HEK293 (cell line): ENCODE data around the gene TSHR.

Experiments used
- CTCF ChIA-PET: fragments of 350-600 bp; formaldehyde crosslinking; extraction: SDS; loops from one replicate; lab custom pipeline; 2021; ENCODE audit warnings: antibody characterized with exemption; lab: Yijun Ruan, JAX
- POLR2A ChIA-PET: fragments of 300-600 bp; formaldehyde crosslinking; extraction: SDS; loops from one replicate; lab custom pipeline; 2020; ENCODE audit warnings: antibody characterized with exemption, inconsistent platforms; lab: Yijun Ruan, JAX
- H3K27ac ChIP-seq: fragments of 200-500 bp; sonication (Bioruptor generic); 2 replicates; pipeline ENCODE4 v1.5.1; 2014; ENCODE audit warnings: low read depth, low read length, control low read depth, inconsistent platforms; ENCODE audit errors: extremely low read depth
- H3K36me3 ChIP-seq, 2 experiments: fragments of 200-500 bp in 1 of 2; sonication (Bioruptor generic) in 1 of 2; 1 replicate in 1 of 2; 2 replicates in 1 of 2; pipeline ENCODE4 v1.5.1; 2014 to 2017; ENCODE audit warnings: inconsistent platforms in 2 of 2, low read length in 2 of 2; ENCODE audit not compliant: control insufficient read depth in 2 of 2, insufficient read depth in 1 of 2
- H3K4me1 ChIP-seq: fragments of 200-500 bp; sonication (Bioruptor generic); 2 replicates; pipeline ENCODE4 v1.5.1; 2014; ENCODE audit warnings: mild to moderate bottlenecking, low read length, inconsistent platforms; ENCODE audit not compliant: control insufficient read depth, insufficient read depth
- H3K4me3 ChIP-seq: 2 replicates; pipeline ENCODE4 v1.5.1; 2011; ENCODE audit warnings: low read depth, mild to moderate bottlenecking, control low read depth, low read length, moderate library complexity
- H3K9me3 ChIP-seq: fragments of 200-500 bp; sonication (Bioruptor generic); 2 replicates; pipeline ENCODE4 v1.5.1; 2014; ENCODE audit warnings: low read depth, low read length, inconsistent platforms; ENCODE audit not compliant: control insufficient read depth, insufficient read depth
- IKZF3 ChIP-seq: fragments of 450-650 bp; IDR thresholded peaks from 2 replicates; pipeline ENCODE4 v1.5.0; 2018; ENCODE audit warnings: missing biosample characterization, mild to moderate bottlenecking, missing genetic modification characterization, moderate library complexity
- ZNF112 ChIP-seq: fragments of 450-650 bp; formaldehyde crosslinking; IDR thresholded peaks from 2 replicates; pipeline ENCODE4 v1.5.0; 2017; ENCODE audit warnings: missing biosample characterization, missing genetic modification characterization
- ZNF157 ChIP-seq: fragments of 450-650 bp; formaldehyde crosslinking; IDR thresholded peaks from 2 replicates; pipeline ENCODE4 v1.5.1; 2016; ENCODE audit warnings: missing biosample characterization, missing genetic modification characterization
- ZNF16 ChIP-seq: fragments of 450-650 bp; formaldehyde crosslinking; IDR thresholded peaks from 2 replicates; pipeline ENCODE4 v1.5.1; 2016; ENCODE audit warnings: low read depth, missing biosample characterization, missing genetic modification characterization
- ZNF2 ChIP-seq: fragments of 450-650 bp; formaldehyde crosslinking; IDR thresholded peaks from 2 replicates; pipeline ENCODE4 v1.5.1; 2016; ENCODE audit warnings: missing biosample characterization, missing genetic modification characterization
- ZNF510 ChIP-seq: fragments of 450-650 bp; formaldehyde crosslinking; IDR thresholded peaks from 2 replicates; pipeline ENCODE4 v1.5.1; 2018; ENCODE audit warnings: mild to moderate bottlenecking, missing genetic modification characterization, missing biosample characterization; ENCODE audit not compliant: insufficient replicate concordance
- ZNF529 ChIP-seq: fragments of 450-650 bp; formaldehyde crosslinking; IDR thresholded peaks from 2 replicates; pipeline ENCODE4 v1.5.1; 2017; ENCODE audit warnings: missing genetic modification characterization, missing biosample characterization; ENCODE audit not compliant: insufficient replicate concordance
- ZNF571 ChIP-seq: fragments of 450-650 bp; formaldehyde crosslinking; IDR thresholded peaks from 2 replicates; pipeline ENCODE4 v1.5.0; 2017; ENCODE audit warnings: missing biosample characterization, missing genetic modification characterization
- ZNF621 ChIP-seq: fragments of 450-650 bp; formaldehyde crosslinking; IDR thresholded peaks from 2 replicates; pipeline ENCODE4 v1.5.1; 2017; ENCODE audit warnings: missing biosample characterization, missing genetic modification characterization
- ZNF626 ChIP-seq: fragments of 450-650 bp; sonication (Bioruptor Pico); formaldehyde crosslinking; IDR thresholded peaks from 2 replicates; pipeline ENCODE4 v1.5.1; 2018; ENCODE audit warnings: missing biosample characterization, missing genetic modification characterization, inconsistent platforms
- ZNF629 ChIP-seq: fragments of 450-650 bp; formaldehyde crosslinking; IDR thresholded peaks from 2 replicates; pipeline ENCODE4 v1.5.1; 2017; ENCODE audit warnings: missing biosample characterization, missing genetic modification characterization
- ZNF777 ChIP-seq: fragments of 450-650 bp; formaldehyde crosslinking; IDR thresholded peaks from 2 replicates; pipeline ENCODE4 v1.5.1; 2017; ENCODE audit warnings: missing biosample characterization, missing genetic modification characterization, borderline replicate concordance
- ZNF785 ChIP-seq: fragments of 450-650 bp; formaldehyde crosslinking; IDR thresholded peaks from 2 replicates; pipeline ENCODE4 v1.5.1; 2016; ENCODE audit warnings: missing biosample characterization, missing genetic modification characterization
- TF ChIP-seq, protein P1 (sequence below): fragments of 450-650 bp; formaldehyde crosslinking; IDR thresholded peaks from 2 replicates; pipeline ENCODE4 v1.5.1; 2016; ENCODE audit warnings: missing biosample characterization, missing genetic modification characterization, borderline replicate concordance
- TF ChIP-seq, protein P2 (sequence below): fragments of 450-650 bp; formaldehyde crosslinking; IDR thresholded peaks from 2 replicates; pipeline ENCODE4 v1.5.1; 2016; ENCODE audit warnings: missing biosample characterization, missing genetic modification characterization
- TF ChIP-seq, protein P3 (sequence below): fragments of 450-650 bp; formaldehyde crosslinking; IDR thresholded peaks from 2 replicates; pipeline ENCODE4 v1.5.1; 2017; ENCODE audit warnings: missing biosample characterization, missing genetic modification characterization
- TF ChIP-seq, protein P4 (sequence below): fragments of 450-650 bp; formaldehyde crosslinking; IDR thresholded peaks from 2 replicates; pipeline ENCODE4 v1.5.0; 2017; ENCODE audit warnings: missing biosample characterization, missing genetic modification characterization, borderline replicate concordance
- TF ChIP-seq, protein P5 (sequence below): fragments of 450-650 bp; IDR thresholded peaks from 2 replicates; pipeline ENCODE4 v1.5.1; 2018; ENCODE audit warnings: missing biosample characterization, mild to moderate bottlenecking, missing genetic modification characterization
- TF ChIP-seq, protein P6 (sequence below): fragments of 450-650 bp; formaldehyde crosslinking; optimal IDR thresholded peaks from 2 replicates; pipeline ENCODE3; 2016; ENCODE audit warnings: missing biosample characterization, mild to moderate bottlenecking, missing genetic modification characterization

The TSHR gene

DNA sequence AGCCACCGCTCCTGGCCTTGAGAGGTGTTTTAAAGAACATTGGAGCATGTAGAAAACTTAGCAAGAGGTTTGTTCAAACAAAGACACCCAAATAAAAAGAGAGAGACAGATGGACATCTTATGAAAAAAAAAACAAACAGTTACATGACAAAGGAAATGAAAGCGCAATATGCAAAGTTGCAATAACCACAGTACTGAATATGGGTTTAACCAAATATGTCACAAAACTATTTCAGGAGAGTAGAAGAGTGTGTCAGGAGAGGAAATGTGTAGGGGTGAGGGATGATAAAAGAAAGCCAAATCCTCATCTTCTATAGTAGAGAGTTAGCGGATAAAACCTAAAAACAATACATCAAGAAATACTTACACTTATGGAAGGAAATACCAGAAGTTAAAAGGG is 166.9 kb downstream of the TSHR start:
- H3K9me3 ChIP-seq, result no peaks in the 10 kb centered on the region
- H3K36me3 ChIP-seq, result no peaks in the 10 kb centered on the region
- TF ChIP-seq, protein P1, sequence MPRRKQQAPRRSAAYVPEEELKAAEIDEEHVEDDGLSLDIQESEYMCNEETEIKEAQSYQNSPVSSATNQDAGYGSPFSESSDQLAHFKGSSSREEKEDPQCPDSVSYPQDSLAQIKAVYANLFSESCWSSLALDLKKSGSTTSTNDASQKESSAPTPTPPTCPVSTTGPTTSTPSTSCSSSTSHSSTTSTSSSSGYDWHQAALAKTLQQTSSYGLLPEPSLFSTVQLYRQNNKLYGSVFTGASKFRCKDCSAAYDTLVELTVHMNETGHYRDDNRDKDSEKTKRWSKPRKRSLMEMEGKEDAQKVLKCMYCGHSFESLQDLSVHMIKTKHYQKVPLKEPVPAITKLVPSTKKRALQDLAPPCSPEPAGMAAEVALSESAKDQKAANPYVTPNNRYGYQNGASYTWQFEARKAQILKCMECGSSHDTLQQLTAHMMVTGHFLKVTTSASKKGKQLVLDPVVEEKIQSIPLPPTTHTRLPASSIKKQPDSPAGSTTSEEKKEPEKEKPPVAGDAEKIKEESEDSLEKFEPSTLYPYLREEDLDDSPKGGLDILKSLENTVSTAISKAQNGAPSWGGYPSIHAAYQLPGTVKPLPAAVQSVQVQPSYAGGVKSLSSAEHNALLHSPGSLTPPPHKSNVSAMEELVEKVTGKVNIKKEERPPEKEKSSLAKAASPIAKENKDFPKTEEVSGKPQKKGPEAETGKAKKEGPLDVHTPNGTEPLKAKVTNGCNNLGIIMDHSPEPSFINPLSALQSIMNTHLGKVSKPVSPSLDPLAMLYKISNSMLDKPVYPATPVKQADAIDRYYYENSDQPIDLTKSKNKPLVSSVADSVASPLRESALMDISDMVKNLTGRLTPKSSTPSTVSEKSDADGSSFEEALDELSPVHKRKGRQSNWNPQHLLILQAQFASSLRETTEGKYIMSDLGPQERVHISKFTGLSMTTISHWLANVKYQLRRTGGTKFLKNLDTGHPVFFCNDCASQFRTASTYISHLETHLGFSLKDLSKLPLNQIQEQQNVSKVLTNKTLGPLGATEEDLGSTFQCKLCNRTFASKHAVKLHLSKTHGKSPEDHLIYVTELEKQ (tag by site-specific recombination), result no peak
- TF ChIP-seq ZNF529 (no peak), ZNF571 (tag by site-specific recombination) (no peak), IKZF3 (tag by site-specific recombination) (no peak), ZNF626 (tag by site-specific recombination) (no peak), ZNF621 (tag by site-specific recombination) (no peak), ZNF629 (tag by site-specific recombination) (no peak), ZNF157 (tag by site-specific recombination) (no peak), ZNF777 (tag by site-specific recombination) (no peak), ZNF2 (tag by site-specific recombination) (no peak), ZNF785 (tag by site-specific recombination) (no peak), ZNF16 (no peak), ZNF112 (tag by site-specific recombination) (no peak), ZNF510 (tag by site-specific recombination) (no peak)
- TF ChIP-seq, protein P2, sequence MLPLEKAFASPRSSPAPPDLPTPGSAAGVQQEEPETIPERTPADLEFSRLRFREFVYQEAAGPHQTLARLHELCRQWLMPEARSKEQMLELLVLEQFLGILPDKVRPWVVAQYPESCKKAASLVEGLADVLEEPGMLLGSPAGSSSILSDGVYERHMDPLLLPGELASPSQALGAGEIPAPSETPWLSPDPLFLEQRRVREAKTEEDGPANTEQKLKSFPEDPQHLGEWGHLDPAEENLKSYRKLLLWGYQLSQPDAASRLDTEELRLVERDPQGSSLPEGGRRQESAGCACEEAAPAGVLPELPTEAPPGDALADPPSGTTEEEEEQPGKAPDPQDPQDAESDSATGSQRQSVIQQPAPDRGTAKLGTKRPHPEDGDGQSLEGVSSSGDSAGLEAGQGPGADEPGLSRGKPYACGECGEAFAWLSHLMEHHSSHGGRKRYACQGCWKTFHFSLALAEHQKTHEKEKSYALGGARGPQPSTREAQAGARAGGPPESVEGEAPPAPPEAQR (tag by site-specific recombination), result no peak
- TF ChIP-seq, protein P3, sequence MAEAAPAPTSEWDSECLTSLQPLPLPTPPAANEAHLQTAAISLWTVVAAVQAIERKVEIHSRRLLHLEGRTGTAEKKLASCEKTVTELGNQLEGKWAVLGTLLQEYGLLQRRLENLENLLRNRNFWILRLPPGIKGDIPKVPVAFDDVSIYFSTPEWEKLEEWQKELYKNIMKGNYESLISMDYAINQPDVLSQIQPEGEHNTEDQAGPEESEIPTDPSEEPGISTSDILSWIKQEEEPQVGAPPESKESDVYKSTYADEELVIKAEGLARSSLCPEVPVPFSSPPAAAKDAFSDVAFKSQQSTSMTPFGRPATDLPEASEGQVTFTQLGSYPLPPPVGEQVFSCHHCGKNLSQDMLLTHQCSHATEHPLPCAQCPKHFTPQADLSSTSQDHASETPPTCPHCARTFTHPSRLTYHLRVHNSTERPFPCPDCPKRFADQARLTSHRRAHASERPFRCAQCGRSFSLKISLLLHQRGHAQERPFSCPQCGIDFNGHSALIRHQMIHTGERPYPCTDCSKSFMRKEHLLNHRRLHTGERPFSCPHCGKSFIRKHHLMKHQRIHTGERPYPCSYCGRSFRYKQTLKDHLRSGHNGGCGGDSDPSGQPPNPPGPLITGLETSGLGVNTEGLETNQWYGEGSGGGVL (tag by site-specific recombination), result no peak
- TF ChIP-seq, protein P4, sequence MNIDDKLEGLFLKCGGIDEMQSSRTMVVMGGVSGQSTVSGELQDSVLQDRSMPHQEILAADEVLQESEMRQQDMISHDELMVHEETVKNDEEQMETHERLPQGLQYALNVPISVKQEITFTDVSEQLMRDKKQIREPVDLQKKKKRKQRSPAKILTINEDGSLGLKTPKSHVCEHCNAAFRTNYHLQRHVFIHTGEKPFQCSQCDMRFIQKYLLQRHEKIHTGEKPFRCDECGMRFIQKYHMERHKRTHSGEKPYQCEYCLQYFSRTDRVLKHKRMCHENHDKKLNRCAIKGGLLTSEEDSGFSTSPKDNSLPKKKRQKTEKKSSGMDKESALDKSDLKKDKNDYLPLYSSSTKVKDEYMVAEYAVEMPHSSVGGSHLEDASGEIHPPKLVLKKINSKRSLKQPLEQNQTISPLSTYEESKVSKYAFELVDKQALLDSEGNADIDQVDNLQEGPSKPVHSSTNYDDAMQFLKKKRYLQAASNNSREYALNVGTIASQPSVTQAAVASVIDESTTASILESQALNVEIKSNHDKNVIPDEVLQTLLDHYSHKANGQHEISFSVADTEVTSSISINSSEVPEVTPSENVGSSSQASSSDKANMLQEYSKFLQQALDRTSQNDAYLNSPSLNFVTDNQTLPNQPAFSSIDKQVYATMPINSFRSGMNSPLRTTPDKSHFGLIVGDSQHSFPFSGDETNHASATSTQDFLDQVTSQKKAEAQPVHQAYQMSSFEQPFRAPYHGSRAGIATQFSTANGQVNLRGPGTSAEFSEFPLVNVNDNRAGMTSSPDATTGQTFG (tag by site-specific recombination), result no peak
- TF ChIP-seq, protein P5, sequence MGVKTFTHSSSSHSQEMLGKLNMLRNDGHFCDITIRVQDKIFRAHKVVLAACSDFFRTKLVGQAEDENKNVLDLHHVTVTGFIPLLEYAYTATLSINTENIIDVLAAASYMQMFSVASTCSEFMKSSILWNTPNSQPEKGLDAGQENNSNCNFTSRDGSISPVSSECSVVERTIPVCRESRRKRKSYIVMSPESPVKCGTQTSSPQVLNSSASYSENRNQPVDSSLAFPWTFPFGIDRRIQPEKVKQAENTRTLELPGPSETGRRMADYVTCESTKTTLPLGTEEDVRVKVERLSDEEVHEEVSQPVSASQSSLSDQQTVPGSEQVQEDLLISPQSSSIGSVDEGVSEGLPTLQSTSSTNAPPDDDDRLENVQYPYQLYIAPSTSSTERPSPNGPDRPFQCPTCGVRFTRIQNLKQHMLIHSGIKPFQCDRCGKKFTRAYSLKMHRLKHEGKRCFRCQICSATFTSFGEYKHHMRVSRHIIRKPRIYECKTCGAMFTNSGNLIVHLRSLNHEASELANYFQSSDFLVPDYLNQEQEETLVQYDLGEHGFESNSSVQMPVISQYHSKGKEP (tag by site-specific recombination), result no peak
- TF ChIP-seq, protein P6, sequence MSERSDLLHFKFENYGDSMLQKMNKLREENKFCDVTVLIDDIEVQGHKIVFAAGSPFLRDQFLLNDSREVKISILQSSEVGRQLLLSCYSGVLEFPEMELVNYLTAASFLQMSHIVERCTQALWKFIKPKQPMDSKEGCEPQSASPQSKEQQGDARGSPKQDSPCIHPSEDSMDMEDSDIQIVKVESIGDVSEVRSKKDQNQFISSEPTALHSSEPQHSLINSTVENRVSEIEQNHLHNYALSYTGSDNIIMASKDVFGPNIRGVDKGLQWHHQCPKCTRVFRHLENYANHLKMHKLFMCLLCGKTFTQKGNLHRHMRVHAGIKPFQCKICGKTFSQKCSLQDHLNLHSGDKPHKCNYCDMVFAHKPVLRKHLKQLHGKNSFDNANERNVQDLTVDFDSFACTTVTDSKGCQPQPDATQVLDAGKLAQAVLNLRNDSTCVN, result no peak
- no peak overlapping the region for H3K4me3 ChIP-seq
- CTCF ChIA-PET, result no interaction called here
- H3K27ac ChIP-seq, result no peak overlapping the region
- POLR2A ChIA-PET, result no interaction called here
- H3K4me1 ChIP-seq, result no peaks in the 10 kb centered on the region
